HG02973 (cell line): ENCODE data around the gene GPR75.

ENCODE experiments used
- ATAC-seq: cut with Tn5 transposase; IDR thresholded peaks from one replicate; pipeline ENCODE4 v1.9.1; 2021; ENCODE audit warnings: moderate library complexity; ENCODE audit not compliant: unreplicated experiment

GPR75 gene

DNA sequence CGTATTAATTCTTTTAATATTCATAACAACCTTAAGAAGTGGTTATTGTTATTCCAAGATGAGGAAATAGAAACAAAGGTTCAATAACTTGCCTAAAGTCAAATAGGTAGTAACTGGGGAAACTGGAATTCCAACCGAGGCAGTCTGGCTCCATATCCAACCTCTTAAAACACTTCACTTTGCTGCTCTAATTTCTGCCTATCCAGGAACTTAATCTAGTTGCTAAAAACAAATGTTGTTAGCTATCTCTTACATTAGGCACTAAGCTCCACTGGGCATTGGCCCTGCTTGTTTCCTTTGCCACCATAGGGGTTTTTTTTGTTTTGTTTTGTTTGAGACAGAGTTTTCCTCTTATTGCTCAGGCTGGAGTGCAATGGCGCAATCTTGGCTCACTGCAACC is 48.2 kb downstream of the GPR75 start:
- no peak for ATAC-seq
